Urinary bladder (tissue), 4 donors: Measurements from ENCODE around the gene NKIRAS2. TPM values are rescaled to one million over a fixed set of nuclear protein-coding genes. Genes with fewer than 3 reads are reported as not detected.

Experiments used
- DNase-seq: peaks from one replicate; pipeline ENCODE4 v3.0.0-alpha.2; 2015; ENCODE audit errors: extremely low spot score
- H3K27ac ChIP-seq: one replicate; pipeline ENCODE4 v1.5.1; 2013; ENCODE audit warnings: low read depth, mild to moderate bottlenecking, moderate library complexity
- H3K36me3 ChIP-seq: one replicate; pipeline ENCODE4 v1.6.1; 2013; ENCODE audit warnings: mild to moderate bottlenecking, moderate library complexity; ENCODE audit not compliant: insufficient read depth
- H3K4me1 ChIP-seq: one replicate; pipeline ENCODE4 v1.6.1; 2013; ENCODE audit warnings: mild to moderate bottlenecking, moderate library complexity; ENCODE audit not compliant: insufficient read depth
- H3K4me3 ChIP-seq: one replicate; pipeline ENCODE4 v1.5.1; 2013; ENCODE audit warnings: low read depth, low read length
- WGBS: extraction: QIAGEN DNeasy Blood & Tissue Kit; methylation state at CpG from one replicate; pipeline ENCODE4 v1.1.7; 2013; 5-methylcytosine and 5-hydroxymethylcytosine counted together
- polyA plus RNA-seq: library from polyadenylated mRNA; stranded (reverse); fragments of 200-250 nt; gene quantifications from one replicate; pipeline ENCODE4 v1.2.3, GENCODE V29; 2013
- total RNA-seq: library from RNA; depleted of rRNA; stranded (reverse); fragments of >200 nt; gene quantifications from one replicate; pipeline ENCODE4 v1.2.3, GENCODE V29; 2014
- donor health status: healthy with polysubstance abuse.
- donor health status: healthy.

NKIRAS2 gene
- total RNA-seq (14.4 TPM), polyA plus RNA-seq (52.0 TPM)

DNA sequence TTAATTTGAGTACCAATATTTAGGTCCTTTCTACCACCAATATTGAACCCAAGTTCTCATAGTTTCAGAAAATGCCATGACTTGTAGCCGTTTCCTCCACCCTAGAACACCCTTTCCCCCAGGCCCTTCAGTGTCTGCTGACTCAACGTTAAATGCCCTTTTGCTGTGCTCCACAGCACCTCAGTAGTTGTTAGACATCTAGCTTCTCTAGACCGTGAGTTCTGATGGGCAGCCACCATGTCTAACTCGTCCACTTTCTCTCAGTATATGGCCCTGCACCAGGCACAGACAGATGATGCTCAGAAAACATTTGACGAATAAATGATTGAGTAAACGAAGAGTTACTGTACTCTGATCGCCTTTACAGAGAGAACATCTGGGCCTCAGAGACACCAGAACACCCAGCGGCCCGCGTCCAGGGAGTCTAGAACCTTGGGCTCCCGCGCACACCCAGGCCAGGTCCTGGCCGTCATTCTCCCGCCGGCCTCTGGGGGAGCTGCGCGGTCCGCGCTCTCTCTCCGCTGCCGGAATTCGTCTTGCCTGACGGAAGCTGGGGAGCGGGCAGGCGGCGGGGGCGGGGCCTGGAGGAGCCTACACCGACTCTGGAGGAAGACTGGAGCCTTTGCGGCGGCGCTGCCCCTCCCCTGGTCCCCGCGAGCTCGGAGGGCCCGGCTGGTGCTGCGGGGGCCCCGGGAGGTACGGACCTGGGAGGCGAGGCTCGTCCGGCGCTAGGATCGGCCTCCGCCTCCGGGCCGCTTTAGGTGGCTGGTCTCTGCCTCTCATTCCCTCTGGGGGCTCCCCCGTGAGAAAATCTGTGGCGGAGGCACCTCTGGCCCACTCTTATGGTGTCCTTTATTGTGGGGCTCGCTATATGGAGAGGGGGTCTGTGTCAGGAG is at the start of gene NKIRAS2:
NKIRAS2 (plus strand) TSS at position 582 of the 896 bp plus-strand sequence. CDS start 1,488 bp downstream, outside the sequence.
- H3K27ac ChIP-seq: peak within 1 kb of the TSS; percentile 82
- DNase-seq: peak; percentile 54
- 6% methylated on average over 49 of the region's 49 CpGs for WGBS
- H3K4me1 ChIP-seq: no peaks in the 10 kb centered on the region
- peaks cover 3% of the 10 kb centered on the region for H3K36me3 ChIP-seq
- H3K4me3 ChIP-seq: peak within 1 kb of the TSS; percentile 96

DNA sequence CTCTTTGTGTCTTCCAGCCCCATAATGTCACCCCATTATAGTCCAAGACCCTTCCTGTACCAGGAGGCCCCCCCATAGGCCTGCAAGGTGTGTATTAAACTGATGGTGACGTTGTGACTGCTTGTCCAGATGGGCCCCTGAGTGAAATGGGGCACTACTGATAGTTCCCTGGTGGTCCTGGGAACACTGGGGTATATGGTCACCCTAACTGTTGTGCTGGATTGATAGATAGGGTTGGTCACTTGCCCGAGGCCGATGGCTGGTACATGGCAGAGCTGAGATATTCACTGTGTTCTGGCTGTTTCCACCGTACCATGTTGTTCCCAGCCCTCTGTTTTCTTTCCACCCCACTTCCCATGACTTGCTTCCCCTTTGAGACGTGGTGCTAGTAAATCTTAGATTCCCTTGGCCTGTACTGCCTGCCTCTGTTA is 49.0 kb upstream of the NKIRAS2 start:
- DNase-seq: no peak
- Histone ChIP-seq H3K36me3 (peaks cover 3% of the 10 kb centered on the region), H3K4me3 (no peak overlapping the region), H3K27ac (no peak overlapping the region), H3K4me1 (no peaks in the 10 kb centered on the region)
- 82% methylated on average over 5 of the region's 5 CpGs for WGBS

DNA sequence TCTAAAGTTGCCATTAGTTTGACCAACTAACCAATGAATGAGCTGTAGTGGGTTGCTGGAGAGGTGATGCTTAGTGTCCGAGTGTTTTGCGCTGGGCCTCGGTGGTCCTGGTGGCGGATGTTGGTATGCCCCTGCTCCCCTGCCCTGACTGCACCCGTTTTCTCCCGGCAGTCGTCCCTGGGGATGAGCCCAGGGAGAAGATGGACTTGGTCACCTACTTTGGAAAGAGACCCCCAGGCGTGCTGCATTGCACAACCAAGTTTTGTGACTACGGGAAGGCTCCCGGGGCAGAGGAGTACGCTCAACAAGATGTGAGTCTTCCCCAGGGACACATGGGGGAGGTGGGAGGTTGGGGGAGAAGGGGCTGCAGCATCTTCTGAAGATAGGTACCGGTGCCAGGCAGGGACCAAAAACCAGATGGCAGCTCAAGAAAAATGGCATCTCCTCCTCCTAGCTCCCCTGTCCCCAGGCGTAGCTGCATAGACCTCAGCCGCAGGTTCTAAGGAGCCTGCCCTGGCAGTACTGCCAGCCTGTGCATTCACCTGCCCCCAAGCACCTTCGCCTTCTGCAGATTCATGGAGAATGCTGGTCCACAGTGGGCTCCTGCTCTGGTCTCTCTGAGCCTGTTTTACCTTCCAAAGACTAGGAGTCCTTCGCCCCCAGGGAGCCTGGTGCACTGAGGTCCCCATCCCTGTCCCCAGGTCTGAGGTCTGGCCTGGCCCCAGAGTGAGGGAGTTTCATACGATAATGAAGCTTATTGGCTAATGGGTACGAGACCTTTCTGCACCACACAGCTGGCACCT is 48.0 kb upstream of the NKIRAS2 start:
- Histone ChIP-seq H3K4me1 (no peaks in the 10 kb centered on the region), H3K36me3 (peaks cover 3% of the 10 kb centered on the region), H3K27ac (no peak overlapping the region), H3K4me3 (no peak overlapping the region)
- no peak for DNase-seq
- WGBS: 85% methylated on average over 18 of the region's 18 CpGs

DNA sequence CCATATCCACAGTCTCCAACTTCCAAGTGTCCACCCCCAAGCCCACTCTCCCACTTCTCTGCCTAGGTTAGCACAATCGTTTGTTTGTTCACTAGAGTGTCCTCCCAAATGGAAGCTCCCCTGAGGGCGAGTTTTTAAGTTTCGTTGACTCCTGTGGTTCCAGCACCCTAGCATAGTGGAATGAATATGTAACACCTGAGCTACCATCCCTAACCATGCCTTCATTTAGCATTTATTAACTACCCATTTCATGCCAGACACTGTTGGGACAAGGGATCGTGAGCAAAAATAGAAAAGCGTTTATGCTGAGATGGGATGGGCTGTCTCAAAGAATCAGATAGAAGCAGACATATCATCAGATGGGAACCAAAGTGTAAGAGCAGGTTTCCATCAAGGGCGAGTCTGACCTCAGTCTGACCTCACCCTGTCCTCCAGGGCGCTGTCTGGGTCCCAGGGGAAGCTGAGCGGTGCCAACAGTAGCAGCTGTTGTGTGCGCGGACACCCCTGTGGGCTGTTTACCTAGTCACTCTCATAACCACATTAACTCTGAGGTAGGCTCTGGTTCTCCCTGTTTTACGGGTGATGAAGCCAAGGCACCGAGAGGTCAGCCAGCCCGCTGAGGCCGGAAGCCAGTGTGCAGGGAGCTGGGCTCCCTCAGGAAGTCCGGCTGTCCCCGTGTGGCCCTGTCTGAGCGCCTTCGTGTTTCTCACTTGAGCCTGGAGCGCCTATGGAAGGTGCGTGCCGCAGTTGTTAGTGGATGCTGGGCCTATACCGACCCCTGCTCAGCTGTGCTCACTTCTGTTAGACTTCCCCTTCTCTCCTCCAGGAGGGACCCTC is 47.1 kb upstream of the NKIRAS2 start:
- no peak for DNase-seq
- no peak overlapping the region for H3K4me3 ChIP-seq
- no peaks in the 10 kb centered on the region for H3K4me1 ChIP-seq
- no peak overlapping the region for H3K27ac ChIP-seq
- whole genome bisulfite sequencing: 70% methylated on average over 22 of the region's 22 CpGs
- H3K36me3 ChIP-seq: peaks cover 3% of the 10 kb centered on the region

DNA sequence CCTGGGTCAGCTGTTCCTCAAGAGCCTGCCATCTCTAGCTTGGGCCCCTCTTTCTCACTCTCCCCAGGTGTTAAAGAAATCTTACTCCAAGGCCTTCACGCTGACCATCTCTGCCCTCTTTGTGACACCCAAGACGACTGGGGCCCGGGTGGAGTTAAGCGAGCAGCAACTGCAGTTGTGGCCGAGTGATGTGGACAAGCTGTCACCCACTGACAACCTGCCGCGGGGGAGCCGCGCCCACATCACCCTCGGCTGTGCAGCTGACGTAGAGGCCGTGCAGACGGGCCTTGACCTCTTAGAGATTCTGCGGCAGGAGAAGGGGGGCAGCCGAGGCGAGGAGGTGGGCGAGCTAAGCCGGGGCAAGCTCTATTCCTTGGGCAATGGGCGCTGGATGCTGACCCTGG is 46.5 kb upstream of the NKIRAS2 start:
- Histone ChIP-seq H3K27ac (no peak overlapping the region), H3K36me3 (peaks cover 3% of the 10 kb centered on the region), H3K4me1 (no peaks in the 10 kb centered on the region), H3K4me3 (no peak overlapping the region)
- no peak for DNase-seq
- 63% methylated on average over 19 of the region's 19 CpGs for WGBS

DNA sequence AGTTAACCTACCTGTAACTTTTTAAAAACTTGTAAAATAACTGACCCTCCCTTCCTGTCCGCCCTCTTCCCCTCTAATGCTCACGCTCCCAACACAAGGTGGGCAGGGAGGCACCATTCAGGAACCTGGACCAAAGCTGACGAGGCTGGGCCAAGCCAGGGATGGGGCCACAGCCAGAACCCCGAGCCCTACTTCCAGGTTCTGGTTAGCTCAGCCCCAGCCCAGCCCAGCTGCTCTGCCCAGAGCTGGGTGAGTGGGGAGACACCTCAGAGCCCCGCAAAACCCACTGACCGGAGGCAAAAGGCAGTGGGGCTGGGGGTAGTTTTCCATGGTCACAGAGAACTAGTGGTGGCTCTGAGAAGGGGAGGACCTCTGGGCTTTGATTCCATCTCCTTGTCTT is 45.9 kb upstream of the NKIRAS2 start:
- Histone ChIP-seq H3K27ac (no peak overlapping the region), H3K4me3 (no peak overlapping the region), H3K36me3 (peaks cover 3% of the 10 kb centered on the region), H3K4me1 (no peaks in the 10 kb centered on the region)
- 83% methylated on average over 6 of the region's 6 CpGs for WGBS
- DNase-seq: no peak

DNA sequence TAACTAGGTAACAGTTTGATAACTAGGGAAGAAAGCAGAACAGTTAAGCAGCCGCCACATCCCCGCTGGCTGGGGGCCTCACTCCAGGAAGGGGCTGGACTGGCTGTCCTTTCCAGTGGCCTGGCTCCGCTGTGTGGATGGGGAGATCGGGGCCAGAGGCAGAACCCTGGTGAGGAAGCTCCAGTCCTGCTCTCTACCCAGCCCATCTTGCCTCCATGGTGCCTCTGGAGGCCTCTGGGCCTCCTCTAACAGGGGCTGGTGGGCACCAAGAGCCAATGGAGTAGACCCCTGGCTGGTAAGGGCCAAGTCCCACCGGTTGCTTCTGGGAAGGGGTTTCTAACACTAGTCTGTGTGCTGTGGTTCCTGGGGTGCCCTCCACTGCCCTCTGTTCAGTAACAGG is 45.2 kb upstream of the NKIRAS2 start:
- H3K4me1 ChIP-seq: no peaks in the 10 kb centered on the region
- no peak overlapping the region for H3K27ac ChIP-seq
- no peak for DNase-seq
- WGBS: 85% methylated on average over 5 of the region's 5 CpGs
- peaks cover 3% of the 10 kb centered on the region for H3K36me3 ChIP-seq
- H3K4me3 ChIP-seq: no peak overlapping the region

DNA sequence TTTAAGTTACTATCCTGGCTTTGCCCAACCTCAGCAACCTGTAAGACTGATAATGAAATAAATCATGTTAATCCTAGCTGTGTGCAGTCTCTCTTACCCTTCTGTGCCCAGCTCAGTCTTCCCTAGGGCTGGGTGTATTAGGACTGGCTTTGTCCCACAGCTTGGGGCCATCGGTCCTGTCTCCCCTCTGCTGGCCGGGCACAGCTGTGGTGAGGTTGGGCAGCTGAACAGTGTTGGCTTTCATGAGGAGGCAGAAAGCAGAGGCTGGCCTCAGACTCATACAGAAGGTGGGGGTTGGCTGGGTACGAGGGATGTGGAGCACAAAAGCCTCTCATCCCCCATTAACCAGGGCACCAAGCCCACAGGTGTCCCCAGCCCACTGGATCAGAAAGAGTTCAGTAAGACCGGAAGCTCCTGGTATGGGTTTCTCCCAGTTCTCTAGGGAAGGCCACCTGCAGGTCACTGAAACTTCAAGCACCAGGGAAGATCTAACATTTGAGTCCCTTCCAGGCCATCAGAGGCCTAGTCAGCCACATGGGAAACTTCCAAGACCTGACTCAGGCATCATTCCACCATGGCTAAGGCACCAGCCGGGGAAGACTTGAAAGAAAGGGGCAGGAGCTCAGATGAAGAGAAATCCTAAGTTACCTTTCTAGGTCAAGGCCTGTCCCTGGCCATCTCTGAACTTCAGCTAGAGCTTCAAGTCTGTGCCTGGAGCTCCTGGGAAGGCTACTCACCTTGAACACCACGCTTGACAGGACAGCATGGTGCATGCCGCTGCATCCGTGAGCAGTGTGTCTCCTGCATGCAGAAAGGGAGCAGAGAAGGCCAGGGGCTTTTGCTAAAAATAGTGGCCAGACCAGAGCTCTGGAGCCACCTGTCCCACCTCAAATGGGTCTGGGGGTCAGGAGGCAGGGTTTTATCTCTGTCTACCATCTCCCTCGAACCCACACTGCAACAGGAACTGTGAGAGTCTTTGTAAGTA is 44.5 kb upstream of the NKIRAS2 start:
- WGBS: 86% methylated on average over 9 of the region's 9 CpGs
- no peak for DNase-seq
- Histone ChIP-seq H3K36me3 (peaks cover 3% of the 10 kb centered on the region), H3K4me1 (no peaks in the 10 kb centered on the region), H3K4me3 (no peak overlapping the region), H3K27ac (no peak overlapping the region)

DNA sequence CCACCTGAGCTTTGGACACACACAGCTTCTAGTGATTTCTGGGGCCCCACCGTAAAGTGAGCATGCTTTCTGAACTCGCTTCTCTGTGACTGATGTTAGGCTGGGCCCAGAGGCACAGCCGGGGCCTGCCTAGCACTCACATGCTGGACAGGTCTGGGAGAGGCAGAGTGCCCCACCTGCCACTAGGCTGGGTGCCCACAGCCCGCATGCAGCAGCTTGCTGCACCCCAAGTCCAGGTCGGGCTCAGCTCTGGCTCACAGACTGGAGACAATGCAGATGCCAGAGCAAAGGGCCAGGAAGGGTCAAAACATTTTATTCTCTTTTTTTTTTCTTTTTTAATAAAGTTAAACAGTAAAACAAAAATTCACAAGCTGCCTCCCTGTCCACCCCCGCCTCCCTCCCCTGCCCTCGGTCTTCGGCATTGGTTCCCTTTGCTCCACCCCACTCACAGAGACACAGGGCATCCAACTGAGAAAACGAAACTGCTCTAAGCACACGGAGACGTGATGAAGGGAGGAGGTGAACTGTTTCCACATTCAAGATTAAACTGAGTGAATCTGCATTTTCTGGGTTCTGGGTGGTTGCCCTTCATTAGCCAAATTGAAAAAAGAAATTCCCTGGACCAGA is 43.6 kb upstream of the NKIRAS2 start:
- H3K4me1 ChIP-seq: no peaks in the 10 kb centered on the region
- peaks cover 3% of the 10 kb centered on the region for H3K36me3 ChIP-seq
- WGBS: 66% methylated on average over 11 of the region's 11 CpGs
- H3K4me3 ChIP-seq: no peak overlapping the region
- no peak overlapping the region for H3K27ac ChIP-seq
- DNase-seq: no peak

DNA sequence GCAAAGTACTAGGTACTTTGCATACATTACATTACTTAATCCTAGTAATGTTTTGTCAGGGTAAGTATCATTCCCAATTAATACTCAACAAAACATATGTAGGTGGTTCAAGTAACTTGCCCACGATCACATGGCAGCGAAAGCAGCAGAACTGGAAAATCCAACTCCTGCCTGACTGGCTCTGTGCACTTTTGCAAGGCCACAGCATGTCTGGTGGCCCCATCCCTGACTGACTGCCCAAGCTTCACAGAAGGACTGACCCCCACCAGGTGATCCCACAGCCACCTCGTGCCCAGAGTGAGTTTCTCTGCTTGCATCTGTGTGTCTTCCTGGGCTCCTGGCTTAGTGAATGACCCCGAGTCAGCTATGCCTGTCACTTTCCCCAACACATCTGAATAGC is 41.9 kb upstream of the NKIRAS2 start:
- no peak for DNase-seq
- H3K27ac ChIP-seq: no peak overlapping the region
- no peaks in the 10 kb centered on the region for H3K4me1 ChIP-seq
- 90% methylated on average over 4 of the region's 4 CpGs for WGBS
- H3K4me3 ChIP-seq: no peak overlapping the region
- H3K36me3 ChIP-seq: peaks cover 3% of the 10 kb centered on the region

DNA sequence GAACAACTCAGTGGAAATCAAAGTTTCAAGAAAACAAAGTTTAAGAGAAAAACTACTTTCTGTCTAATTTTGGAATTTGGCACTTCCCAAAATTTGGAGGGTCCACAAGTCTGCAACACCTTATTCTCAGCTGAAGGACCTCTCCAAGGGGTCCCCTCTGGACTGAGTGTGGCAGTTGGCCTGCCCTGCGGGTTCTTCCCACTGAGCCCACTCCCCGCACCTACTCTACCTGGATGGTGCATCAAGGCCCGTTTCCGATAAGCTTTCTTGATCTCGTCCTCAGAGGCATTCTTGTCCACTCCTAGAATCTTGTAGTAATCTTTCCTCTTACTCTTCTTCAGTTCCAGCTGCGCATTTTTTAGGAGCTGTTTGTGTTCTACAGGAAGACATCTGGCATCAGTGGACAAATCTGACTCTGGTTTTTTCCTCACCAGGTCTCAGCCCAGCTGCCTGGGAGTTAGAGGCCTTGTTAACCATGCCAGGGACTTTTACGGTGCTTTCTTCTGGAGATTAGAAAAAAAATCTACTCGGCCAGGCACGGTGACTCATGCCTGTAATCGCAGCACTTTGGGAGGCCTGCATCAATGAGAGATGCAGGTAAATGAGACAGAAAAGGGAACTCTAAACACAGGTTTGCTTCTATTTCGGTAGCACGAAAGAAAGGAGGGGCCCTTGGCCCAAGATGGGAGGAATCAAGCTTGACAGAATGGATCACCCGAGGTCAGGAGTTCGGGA is 37.7 kb upstream of the NKIRAS2 start:
- 74% methylated on average over 14 of the region's 14 CpGs for WGBS
- no peaks in the 10 kb centered on the region for H3K36me3 ChIP-seq
- no peak overlapping the region for H3K27ac ChIP-seq
- H3K4me1 ChIP-seq: no peaks in the 10 kb centered on the region
- DNase-seq: no peak
- no peak overlapping the region for H3K4me3 ChIP-seq
